ENCODE measurements around the gene THPO.

The THPO gene

DNA sequence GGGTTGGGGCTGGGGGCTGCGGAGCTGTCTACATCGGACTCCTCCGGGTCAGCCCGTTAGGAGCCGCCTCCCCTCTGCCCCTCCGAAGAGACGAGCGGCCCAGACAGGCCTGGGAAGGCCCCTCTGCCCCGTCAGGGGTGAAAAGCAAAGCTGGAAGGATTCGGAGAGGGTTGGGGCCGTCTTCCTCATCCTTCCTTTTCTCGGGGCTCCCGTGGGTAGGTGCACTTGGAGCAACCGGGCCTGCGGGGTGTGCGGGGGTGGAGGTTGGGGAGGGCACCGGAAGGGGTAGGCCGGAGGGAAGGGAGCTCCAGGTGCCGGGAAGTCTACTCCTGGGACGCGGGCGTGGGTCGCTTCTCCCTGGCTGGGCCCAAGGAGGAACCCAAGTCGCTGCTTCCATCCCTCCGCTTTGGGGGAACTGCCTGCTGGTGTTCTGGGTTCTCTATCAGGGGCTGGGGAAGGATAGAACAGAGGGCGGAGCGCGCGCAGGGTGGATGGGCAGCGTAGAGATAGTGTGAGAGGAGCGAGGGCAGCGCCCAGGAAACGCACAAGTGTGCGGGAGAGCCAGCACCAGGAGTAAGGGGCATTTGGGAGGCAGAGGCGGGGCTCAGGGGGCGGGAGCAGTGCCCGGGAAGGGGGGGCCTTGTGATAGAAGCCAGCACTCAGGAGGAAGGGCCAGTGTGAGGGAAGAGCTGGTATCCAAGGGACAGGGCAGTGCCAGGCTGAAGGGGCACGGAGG lies 15.9 kb downstream of the THPO start:
- peak; percentile 11 to 17 for ATAC-seq

DNA sequence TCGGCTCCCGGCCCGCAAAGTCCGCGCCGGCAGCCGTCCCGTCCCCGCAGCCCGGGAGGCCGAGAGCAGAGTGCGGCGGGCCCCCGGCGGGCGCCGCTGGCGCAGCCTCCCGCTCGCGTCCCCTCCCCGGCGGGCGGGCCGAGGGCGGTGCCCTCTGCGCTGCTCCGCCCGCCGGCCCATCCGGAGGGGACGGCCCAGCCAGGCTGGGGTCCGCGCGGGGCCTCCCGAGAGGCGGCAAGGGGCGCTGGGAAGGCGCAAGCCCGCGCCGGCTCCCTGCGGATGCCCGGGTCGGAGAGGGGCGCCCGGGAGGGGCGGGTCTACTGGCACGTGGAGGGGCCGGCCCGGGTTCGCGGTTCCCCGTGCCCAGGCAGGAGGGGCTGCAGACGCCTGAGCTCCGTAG lies 16.5 kb downstream of the THPO start, which contains the start of the genes CLCN2 and POLR2H:
TSS of gene CLCN2 (minus strand) at position 74 of the 400 bp plus-strand sequence. CDS start 126 bp downstream, outside the sequence.
TSS of gene POLR2H (plus strand) at position 179 of the 400 bp plus-strand sequence. CDS start 1,783 bp downstream, outside the sequence.
- ATAC-seq = peak; percentile 42 to 47

DNA sequence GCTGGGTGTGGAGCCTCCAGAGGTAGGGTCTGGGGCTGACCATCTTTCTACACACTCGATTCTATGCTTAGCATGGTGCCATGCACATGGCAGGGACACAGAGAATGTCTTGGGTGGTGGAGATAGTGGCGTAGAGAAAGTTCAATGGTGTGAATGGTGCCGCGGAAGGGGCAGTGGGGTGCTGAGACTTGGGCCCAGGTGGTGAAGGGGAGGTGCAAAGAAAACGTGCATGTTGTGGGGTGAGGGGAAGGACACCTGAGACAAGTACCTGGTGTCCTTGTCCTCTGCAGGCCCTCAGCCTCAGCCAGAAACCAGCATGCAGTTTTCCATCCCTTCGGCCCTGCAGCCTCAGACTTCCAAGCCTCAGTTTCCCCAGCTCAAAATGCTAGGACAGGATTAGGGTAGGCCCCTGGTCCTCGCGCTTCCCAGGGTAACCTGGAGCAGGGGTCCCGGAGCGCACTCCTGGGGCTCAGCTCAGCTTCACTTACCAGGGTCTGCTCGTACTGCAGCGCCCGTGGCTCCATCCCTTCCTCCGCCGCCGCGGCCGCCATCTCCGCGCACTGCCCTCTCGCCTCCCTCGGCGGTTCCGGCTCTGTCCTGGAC lies 17.0 kb downstream of the THPO start:
- ATAC-seq = no peak

DNA sequence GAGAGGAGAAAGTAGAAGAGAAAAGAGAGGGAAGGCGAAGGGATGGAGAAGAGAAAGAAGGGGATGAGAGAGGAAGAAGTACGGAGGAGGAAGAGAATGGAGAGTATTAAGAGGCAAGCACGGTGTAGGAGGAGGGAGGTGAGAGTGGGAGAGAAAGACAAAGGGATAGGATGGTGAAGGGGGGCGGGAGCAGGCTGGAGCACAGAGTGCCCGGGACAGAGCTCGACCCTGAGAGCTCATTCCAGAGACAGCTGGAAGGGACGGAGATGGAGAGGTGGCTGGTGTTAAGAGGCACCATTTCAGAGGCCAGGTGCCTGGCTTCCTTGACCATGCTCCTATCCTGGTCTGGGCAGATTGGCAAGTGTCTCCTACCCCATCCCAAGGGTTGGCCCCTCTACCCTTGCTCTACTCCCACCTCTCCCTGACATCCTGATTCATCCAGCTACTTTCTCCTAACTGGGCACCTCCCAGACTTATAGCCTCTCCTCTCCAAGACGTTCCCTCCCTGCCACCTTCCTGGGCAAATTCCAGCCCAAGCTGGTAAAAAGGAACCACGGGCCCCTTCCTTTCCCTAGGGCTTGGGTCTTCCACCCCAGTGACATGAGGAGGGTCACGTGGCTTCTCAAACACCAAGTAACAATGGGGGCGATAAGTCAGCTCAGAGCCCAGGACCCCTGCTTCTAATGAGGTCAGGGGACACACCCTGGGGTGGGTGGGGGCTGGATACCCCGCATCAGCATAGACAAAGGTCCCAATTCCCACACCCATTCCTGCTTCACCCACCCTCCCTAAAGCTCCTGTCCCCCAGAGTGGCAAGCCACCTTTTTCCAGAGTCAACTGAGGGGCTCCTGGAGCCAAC lies 17.7 kb downstream of the THPO start:
- ATAC-seq = no peak

DNA sequence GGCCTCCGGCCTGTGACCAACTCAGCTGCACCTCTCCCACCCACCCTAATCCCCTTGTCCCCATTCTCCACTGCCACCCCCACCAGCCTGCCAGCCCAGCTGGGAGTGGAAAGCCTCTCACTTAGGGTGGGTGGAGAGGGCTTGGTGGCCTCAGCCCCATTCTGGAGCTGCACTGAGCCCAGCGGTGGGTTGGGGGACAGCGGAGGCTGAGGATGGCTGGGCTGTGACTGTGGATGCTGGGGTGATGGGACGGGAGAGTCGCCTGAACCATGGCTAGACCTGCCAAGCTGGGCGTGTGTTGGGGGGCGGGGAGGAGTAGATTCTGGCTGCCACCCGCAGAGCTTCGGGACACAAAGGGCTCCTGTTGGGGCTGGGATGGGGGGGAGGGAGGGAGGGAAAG lies 18.4 kb downstream of the THPO start:
- ATAC-seq = no peak

DNA sequence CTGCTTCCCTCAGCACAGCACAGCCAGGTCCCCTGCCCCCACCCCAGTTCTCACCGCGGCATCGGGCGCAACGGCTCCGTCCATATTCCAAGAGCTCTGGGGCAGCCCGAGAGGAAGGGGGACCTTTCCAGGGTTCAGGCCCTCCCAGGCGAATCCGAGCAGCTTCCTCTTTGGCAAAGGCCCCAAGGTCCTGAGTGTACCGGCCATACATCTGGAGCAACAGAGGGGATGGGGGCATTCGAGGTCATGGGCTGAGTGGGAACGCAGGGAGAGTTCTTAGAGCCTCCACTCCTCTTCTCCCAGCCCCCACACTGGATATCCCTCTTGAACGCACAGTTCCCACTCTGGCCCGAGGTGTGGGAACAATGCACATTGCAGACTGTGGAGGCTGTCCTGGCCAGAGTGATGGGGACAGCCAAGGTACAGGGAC lies 19.1 kb downstream of the THPO start:
- no peak for ATAC-seq

DNA sequence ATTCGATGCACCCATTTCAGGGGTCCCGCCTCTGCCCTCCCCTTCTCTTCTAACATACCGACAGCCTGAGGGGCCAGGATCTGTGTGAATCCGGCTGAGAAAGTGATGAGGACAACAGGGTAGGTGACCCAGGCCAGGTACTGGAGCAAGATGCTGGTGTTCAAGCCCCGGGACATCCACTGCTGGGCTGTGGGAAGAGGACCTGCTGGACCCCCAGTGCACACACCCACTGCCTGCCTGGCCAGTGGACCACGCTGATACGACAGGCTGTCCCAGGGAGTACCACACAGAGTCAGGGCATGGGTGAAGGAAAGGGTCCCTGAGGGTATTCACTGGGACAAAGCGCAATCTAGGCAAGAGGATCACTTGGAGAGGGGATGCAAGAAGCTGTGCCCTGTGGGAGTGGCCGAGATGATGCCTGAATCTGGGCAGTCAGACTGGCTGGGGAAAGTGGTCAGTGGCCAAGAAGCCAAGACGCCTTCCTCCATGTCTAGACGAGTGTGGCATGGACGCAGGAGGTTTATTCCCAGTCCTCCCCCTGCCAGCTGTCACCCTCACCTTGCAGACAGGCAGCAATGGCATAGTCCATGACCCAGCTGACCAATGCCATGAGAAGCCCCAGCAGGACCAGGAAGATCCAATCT lies 19.8 kb downstream of the THPO start:
- ATAC-seq = no peak

DNA sequence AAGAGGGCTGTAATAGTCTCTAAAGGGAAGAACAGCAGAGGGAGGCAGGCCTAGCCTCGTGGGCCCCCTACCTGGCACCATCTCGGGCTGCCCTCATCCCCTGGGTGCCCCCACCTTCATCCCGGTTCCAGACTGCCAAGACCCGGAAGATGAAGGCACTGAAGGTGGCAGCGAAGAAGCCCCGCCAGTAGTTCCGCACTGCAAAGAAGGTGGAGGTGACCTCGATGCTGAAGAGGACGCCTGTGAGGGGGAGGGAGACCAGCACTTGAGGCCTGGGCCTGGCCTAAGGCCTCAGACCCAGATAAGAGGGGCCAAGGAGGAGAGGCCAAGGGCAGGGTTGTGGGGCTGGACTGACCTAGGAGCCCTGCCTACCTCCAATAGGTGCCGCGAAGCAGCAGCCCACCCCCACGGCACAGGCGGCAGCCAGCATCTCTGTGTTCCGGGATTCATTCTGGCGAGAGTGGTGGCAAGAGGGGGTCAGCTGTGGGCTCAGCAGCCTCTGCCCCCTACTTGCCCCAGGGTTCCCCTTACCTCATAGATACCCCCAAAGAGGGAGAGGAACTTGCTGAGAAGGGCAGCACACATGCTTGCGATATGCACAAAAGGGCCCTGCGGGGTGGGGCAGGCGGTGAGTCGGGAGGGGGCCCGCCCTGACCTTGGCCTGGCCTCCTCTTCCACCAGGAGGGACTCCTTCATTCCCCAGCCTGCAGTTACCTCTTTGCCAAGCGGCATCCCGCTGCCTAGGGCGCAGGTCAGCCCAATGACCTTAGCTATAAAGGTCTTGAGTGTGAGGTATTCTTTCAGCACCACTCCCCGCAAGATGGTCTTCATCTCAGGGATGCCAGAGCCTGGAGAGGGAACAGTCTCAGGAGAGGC lies 20.5 kb downstream of the THPO start:
- ATAC-seq = no peak

DNA sequence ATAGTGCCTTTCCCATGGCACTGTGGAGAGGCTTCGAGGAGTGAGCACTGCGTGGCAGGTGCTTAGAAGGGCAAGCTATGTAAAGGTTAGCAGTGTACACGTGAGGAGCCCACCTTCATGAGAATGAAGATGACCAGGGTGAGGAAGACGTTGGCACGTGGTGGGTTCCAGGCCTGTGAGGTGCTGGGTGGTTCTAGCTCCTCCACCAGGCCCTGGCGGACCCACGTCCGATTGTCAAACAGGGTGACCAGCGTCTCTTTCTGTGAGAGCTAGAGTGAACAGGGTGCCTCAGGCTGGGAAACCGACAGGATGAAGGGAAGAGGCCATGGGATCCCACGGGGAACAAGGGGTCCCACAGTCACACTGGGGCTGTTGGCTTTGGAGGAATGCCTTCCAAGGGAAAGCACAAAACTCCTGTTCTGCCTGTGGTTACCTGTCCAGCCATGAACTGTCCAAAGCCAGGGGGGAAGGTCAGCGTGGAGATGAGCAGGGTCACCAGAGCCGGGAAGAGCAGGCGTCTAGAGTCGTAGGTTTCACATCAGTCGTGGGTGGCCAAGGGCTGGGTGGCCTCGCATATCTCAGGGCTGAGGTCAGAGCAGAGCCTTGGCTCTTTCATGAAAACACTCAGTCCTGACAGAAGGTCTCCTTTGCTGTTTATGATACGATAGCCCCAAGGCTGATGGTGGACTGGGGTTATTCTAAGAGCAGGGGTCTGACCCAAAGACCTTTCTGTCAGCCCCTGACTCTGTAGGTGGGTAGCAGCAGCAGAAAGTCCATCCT lies 22.6 kb downstream of the THPO start:
- ATAC-seq = no peak

DNA sequence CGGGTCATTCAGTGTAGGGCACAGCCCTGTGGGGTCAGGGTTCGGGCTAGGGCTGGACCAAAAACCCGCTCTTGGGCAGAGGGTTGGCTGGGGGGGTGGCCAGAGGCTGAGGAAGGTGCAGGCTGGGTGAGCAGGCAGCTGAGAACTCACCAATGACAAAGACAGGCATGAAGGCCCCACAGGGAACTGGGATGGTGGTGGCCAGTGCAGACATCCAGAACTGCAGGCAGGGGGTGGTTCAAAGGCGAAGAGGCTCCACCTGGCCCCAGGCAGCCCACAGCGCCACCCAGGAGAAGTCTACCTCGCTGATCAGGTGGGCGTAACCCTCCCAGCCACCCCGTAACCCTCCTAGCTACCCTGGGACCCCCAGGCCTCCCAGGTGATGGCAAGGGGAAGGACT lies 23.3 kb downstream of the THPO start:
- ATAC-seq = no peak

DNA sequence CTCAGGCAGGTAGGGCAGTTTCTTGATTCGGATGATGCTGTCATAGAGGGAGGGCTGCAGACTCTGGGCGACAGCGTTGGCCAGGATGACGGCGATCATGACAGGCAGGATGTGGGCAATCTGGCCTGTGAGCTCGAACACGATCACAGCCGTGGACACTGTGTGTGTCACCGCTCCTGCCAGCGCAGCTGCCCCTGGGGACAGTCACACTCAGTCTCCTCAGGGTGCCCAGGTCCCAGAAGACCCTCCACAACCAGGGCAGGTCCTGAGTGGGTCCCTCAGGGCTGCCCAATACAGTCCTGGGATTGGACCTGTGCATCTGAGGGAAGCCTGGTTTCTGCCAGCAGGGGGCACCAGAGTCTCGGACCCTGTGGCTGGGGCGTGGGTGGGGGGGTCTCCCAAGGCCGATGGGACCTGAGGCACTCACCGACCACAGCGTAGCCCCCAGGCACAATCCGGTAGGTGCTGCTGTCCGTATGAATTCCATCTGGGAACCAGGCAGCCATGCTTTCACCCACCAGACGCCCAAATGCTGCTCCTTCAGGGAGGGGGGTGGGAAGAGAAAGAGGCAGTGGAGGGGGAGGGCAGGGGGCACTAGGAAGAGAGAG lies 23.8 kb downstream of the THPO start:
- peak; percentile 67 to 73 for ATAC-seq

DNA sequence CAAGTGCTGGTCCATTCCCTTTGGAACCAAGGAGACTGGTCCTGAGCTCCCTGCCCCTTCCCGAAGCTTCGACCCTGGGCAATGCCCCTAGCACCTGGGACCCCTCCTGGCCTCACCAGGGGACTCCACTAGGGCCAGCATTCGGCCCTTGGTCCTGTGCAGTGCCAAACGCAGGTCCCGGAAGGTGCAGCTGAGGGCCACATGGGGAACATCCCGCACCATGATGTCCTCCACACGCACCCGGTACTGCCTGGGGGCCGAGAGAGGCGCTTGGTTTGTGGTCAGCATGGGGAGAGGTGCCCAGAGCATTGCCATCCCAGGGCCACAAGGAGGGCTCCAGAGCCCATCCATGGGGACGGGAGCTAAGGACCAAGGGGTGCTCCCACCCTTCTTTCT lies 24.5 kb downstream of the THPO start:
- no peak for ATAC-seq

DNA sequence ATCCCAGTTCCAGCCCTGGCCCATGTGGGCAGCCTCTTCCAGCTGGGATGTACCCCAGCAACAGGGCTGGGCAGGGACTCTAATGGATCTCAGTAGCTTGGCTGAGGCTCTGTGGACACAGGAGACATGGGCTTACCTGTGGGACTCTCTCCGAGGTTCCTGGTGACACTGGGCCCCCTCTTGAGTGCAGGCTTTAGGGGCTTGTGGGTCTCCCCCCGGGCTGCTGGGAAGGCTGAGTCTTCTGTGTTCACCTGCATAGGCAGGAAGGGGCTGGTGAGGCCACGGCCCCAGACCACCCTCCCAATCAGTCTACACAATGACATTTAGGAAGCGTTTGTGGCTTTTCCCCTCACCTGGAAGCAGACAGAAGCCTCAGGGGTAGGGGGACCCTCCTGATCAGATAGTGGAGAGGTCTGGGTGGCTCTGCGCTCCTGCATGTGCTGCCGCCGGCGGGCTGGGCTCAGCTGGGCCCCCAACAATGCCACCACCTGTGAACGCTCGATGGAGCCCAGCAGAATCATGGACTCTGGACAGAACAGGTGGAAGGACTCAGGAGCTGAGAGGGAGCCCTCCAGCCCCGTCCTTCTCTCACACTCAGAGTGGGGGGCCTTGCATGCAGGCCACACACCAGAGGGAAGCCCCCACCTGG lies 25.0 kb downstream of the THPO start:
- ATAC-seq = no peak

DNA sequence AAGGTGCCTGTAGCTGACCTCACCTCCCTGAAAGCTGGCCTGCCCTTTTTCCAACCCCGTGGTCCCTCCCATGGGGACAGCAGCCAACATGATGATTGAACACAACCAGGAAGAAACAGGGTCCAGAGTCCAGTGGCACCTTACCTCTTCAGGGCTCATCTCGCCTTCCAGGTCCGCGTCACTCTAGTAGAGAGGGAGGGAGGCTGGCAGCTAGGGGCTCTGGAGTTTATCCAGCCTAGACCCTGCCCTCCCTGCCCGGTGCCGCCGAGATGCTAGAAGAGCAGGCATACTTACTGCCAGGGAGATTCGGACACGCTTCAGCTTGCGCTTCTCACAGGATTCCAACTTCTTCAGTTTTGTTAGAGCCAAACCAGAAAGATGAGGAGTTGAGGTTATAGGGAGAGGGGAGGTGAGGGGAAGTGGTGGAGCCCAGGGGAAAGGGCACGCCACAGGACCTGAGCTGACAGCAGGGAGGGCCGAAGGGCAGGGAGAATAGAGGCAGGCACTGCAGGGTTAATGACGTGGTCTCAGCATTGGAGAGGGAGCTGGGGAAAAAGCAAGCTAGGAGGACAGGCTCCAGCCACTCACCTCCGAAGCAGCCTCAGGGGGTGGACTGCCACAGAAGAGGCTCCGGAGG lies 25.7 kb downstream of the THPO start:
- ATAC-seq = no peak

DNA sequence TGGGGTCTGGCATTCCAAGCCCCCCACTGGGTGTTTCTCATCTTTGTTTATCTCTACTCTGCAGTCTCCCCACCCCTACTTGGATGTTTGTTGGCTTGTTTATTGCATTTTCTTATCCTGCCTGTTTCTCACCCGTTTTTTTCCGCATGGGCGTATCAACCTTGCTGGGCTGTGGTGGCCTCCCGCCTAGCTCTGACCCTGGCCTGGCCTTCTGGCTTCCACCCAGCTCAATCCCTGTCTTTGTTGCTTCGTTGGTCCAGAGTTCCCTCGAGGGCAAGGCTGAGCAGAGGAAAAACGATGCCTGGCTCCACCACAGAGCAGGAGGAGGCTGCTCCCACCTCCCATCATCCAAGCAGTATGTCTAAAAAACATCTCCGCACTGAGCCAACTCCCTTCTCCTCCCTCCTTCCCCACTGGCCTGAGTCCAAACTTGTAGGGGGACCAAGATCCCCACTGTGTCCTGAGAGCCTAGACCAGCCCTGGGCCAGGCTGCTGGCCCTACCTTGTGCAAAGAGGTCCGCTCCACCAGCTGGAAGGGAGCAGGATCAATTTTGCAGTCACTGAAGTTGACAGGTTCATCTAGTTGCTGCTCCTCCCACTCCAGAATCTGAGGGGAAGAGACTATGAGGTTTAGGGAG lies 26.4 kb downstream of the THPO start:
- no peak for ATAC-seq

DNA sequence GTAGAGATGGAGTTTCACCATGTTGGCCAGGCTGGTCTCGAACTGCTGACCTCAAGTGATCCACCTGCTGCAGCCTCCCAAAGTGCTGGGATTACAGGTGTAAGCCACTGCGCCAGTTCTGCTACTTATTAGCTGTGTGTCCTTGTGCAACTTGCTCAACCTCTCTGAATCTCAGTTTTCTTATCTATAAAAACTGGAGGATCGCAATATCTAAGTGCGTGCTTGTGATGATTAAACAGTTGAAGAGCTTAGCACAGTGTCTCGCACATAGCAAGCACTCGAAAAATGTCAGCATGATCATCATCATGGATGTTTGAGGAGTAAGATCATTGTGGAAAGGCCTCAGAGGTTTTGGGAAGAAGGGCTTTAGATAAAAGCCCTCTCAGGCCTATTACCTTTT lies 27.4 kb downstream of the THPO start:
- no peak for ATAC-seq

DNA sequence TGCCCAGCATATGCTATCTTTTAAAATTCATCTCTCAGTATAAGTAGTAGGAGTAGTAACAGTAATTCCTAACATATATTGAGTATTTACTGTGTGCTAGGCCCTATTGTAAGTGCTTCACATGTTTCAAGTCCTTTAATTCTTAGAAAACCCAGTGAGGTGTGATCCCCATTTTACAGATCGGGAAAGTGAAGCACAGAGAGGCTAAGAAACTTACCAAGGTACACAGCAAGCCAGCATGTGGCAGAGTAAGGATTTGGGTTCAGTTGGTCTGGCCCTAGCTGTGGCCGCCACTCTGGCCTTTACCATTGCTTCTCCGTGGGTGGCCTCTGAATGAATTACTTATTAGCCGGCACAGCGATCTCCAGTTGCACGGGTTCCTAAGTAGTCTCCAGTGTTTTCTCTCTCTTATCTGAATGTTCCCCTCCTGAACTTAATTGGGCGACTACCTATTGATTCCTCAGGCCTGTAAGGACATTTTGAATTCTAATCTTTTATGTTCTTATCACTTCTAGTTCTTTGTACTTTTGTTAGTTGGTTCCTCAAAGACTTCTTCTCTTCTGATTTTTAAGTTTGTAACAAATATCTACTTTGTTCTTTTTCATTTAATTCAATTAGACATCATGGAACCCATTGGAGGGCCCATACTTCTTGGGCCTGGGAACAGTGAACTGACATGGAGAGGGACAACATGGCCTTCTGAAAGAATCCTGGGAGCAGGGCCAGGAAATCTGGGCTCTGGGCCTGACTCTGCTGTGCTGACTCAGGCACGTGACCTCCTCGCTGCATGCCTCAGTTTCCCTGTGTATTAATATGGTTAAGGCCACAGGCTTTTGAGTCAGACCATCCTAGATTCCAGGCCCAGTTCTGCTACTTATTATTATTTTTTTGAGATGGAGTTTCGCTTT lies 28.2 kb downstream of the THPO start:
- no peak for ATAC-seq

DNA sequence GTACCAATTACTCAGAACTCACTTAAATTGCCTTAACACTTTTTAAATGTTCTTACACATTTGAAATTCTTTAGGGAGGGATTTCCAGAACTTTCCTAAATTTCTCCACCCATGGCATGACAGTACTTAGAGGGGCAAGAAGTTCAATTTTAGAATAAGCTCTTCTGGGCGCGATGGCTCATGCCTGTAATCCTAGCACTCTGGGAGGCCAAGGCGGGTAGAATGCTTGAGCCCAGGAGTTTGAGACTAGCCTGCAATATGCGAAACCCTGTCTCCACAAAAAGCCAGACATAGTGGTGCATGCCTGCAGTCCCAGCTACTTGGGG lies 30.0 kb downstream of the THPO start:
- no peak for ATAC-seq
